ENCODE results near the gene ST6GAL2.

Gene ST6GAL2

GRCh38 chr2:106825161-106825560 is 60.8 kb downstream of the ST6GAL2 start:
- no peak for DNase-seq

DNA sequence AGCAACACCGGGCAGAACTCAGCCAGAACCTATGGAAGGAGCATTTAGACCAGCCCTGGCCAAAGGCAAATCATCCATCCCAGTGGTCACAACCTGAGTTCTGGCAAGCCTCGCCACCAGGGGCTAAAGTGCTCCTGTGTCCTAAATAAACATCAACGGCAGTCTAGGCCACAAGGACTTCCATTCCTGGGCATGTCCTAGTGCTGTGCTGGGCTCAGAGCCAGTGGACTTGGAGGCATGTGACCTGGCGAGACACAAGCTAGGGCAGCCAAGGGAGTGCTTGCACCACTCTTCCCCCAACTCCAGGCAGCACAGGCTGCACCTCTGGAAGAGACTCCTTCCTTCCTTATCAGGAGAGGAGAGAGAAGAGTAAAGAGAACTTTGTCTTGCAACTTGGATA is 69.0 kb downstream of the ST6GAL2 start:
- no peak for DNase-seq

DNA sequence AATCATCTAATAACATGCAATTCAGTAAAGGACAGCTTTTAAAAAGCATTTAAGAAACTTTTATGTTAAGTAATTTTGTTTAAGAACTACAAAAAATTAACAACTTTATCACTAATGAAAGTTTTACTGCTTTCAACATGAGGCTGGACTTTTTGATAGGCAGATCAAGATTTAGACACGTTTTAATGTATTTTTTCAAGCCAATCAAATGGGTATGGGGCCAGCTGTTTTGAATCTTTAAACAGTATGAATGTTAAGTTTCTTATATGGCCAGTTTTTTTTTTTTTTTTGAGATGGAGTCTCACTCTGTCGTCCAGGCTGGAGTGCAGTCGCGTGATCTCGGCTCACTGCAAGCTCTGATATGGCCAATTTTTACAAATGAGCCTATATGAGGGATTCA is 73.1 kb downstream of the ST6GAL2 start:
- DNase-seq, result no peak

- no peak for DNase-seq
Observed at GRCh38 chr2:106812383-106812782, 73.6 kb downstream of the ST6GAL2 start.

DNA sequence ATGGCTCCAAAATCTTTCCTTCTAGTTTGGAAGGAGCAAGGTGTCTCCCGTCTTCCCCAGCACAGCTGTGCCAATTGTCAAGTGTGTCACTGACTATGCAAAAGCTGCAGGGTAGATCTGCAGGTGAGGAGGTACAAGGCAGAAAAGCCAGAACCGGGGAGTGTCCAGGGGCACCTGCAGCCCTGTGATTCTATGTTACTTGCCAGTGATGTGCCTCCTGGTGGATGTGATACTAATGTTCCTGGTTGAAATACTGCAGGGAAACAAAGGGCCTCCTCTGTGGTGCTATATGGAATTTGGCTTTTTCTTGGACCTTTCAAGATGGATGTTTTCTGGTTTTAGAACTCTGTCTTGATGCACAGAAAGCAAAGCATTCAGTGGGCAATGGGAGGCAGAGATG is 80.3 kb downstream of the ST6GAL2 start:
- no peak for DNase-seq

DNA sequence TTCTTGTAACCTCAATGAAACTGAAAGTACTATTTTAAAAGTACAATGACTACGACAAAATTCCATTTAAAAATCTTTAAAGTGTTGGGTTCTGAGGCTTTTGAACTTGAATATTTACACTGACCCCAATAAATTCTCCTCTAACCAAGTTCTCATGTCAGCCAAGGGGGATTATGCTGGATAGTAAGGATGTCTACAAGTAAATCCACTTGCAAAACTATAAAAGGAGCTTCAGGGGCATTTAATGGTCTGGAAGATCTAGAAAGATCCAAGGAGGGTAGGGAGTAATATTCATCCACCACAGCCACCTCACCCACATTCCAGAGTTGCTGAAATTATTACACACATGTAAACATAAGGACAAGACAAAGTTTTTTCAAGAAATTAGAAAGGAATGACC is 81.8 kb downstream of the ST6GAL2 start:
- DNase-seq, result no peak

- DNase-seq, result no peak
Observed at GRCh38 chr2:106800976-106801655, 84.9 kb downstream of the ST6GAL2 start.

DNA sequence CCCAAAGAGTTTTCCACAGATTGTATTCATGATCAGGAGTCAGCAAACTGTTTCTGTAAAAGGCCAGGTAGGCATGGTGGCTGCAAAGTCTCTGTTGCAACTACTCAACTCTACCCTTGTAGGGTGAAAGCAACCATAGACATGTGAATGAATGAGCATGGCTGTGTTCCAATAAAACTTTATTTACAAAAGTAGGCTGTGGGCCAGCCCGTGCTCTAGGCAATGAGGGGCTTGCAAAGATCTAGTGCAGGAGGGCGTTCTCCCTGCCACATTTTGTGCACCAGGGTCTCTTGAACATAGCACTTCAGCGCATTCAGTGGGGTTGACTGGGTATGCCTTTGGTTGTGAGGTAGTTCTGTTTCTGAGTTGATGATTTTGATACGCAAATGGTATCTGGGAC is 85.8 kb downstream of the ST6GAL2 start:
- DNase-seq, result no peak

- DNase-seq, result no peak
Observed at GRCh38 chr2:106798826-106799552, 87.0 kb downstream of the ST6GAL2 start.

DNA sequence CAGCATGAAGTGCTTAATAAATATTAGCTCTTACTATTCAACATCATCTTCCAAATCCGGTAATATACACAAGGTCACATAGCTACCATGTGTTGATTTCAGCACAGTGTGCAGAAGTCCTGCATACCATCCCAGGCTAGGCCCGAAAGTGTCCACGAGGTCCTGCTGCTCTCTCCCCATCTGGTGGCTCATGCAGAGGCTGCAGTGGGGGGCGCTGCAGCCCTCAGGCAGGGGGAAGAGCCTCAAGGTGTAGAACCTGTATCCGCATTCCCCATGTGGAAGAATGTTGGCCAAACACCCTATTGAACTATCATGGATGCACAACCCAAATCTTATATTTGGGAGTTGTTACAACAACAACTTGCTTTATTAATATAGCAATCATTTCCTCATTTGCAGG is 88.5 kb downstream of the ST6GAL2 start:
- DNase-seq, result no peak

GRCh38 chr2:106792671-106793070 is 93.3 kb downstream of the ST6GAL2 start:
- DNase-seq, result no peak

DNA sequence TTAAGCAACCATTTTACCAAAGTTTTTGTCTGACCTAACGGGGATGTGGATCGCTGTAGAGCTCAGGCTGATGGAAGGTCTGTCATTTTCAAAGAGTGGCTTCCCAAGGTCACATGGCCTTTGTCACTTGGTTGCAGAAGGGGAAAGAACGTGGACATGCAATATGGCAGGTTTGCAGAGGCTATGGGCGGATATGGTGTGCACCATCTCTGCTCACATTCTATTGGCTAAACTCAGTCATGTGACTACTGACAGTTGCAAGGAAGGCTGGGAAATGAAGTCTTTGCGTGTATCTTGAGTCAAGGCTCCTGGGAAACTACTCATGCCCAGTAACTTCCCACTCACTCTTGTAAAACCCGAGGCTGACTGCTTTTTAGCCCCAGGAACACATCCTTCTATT is 96.8 kb downstream of the ST6GAL2 start:
- DNase-seq, result no peak

- DNase-seq, result no peak
Observed at GRCh38 chr2:106782681-106783080, 103.3 kb downstream of the ST6GAL2 start.

GRCh38 chr2:106781196-106781595 is 104.8 kb downstream of the ST6GAL2 start:
- no peak for DNase-seq

DNA sequence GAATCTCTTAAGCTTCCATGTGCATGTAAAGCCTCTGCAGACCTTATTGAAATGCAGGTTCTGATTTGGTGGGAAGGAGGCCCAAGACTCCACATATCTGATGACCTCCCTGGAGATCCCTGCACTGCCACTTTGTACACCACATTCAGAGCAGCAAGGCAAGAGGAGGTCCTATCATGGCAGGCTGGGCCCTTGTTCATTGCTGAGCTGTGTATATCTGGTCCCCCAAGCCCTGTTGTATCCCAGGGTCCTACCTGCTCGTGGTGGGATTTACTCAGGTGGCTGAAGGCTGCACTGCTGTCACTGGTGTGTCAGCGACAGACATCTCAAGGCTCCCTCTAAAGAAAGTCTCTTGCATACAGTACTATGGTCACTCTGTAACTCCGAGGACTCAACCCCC is 114.2 kb downstream of the ST6GAL2 start:
- DNase-seq, result no peak

- DNase-seq, result no peak
Observed at GRCh38 chr2:106770986-106771385, 115.0 kb downstream of the ST6GAL2 start.

DNA sequence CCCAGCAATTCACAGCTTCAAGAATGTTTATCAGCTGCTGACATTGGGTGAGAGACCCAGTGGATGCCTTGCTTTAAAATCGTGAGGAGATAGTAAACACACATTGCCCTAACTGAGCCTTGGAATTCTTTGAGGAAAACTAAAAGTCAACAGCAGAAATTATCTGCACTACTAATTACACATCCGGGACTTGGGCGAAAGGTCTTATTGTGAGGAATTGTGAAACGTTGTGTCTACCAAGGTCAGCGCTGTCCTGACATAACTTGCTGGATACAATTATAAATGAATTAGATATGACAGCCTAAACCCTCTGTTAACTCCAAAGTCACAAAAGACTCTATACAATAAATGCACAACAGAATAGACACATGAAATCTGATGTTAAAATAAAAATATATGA is 121.4 kb downstream of the ST6GAL2 start:
- no peak for DNase-seq

DNA sequence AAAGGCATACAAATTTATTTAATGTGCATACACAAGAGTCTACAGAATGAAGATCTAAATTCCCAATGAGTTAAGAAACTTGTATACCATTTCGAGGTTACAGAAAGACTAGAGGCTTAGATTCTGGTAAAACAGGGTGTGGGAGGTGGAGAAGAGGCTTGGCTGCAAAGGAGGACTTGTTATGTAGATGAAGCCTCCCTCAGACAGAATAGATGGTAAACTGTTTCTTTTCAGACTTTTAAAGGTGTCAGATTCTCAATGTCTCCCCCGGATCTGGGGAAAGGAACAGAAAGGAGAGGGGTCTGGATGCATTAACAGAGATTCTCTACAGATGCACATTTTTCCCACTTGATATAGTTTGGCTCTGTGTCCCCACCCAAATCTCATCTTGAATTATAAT is 126.0 kb downstream of the ST6GAL2 start:
- no peak for DNase-seq

DNA sequence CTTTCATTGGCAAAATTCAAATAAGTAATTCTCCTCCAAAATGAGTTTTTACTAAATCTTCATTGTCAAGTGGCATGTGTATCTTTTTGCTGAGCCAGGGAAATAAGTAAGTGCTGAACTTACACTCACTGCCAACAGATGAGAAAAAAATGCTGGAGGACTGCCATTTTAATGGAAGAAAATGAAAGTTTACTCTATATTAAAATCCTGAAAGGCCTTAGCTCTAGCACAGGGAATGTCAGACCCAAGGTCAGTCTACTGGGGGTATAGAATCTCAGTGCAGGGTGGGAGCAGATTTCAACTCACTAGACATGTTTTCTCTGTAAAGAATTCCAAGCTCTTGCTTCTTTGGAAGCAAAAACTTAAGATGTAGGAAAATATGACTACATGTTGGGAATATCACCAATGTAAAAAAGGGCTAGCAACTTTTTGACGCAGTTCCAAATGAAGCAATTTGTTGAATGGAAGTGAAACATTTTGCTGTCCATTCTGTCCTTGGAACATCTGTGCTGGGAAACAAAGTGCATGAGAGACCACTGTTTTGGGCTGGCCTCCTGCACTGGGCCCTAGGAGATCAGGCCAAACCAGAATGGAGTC is 127.0 kb downstream of the ST6GAL2 start:
- no peak for DNase-seq

Data from NCI-H1694 (cell line).